ENCODE data around the gene C8G. TPM values are rescaled to one million over a fixed set of nuclear protein-coding genes. Genes with fewer than 3 reads are reported as not detected.

Gene C8G
- total RNA-seq: 110 TPM

DNA sequence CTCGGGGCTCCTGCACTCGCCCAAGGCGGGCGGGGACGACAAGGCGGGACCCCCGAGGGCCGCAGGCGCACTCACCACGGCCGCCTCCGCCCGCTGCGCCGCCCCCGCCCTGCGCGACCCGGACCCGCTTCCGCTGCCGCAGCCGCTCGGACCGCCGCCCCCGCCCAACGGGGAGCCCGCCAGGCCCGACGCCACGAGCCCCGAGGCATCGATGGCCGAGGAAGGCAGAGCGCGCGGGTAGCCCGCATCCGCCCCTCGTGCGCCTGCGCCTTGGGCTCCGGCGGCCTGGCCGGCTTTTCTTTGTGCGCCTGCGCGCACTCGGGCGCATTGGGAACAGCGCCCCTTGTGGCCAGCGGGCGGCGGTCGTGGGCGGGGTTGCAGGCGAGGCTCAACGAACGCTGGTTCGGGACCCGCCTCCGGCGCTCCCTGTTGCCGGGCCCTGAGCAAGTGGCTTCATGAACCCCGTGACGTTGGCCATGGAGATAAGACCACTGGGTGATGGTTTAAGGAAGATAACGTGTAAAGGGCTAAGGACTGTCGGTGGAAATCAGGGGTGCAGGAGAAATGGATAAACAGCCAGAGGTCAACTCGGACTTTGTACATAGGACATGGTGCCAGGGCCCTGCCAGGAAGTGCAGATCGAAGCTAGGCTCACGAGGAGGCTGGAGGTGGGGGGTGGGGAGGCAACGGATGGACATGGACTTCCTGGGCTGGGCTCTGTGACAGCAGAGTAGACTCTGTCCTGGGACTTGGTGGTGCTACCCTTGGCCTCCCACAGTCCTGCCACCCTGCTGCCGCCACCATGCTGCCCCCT lies at the start of gene C8G, which contains the start of gene FBXW5:
Gene C8G (plus strand): TSS at position 725 of the 814 bp plus-strand sequence. CDS start 78 bp downstream, at position 803.
Gene FBXW5 (minus strand): TSS at position 220 of the 814 bp plus-strand sequence. CDS start 655 bp downstream, outside the sequence.
- DNase-seq (ENCODE audit: low spot score): peak; percentile 95

DNA sequence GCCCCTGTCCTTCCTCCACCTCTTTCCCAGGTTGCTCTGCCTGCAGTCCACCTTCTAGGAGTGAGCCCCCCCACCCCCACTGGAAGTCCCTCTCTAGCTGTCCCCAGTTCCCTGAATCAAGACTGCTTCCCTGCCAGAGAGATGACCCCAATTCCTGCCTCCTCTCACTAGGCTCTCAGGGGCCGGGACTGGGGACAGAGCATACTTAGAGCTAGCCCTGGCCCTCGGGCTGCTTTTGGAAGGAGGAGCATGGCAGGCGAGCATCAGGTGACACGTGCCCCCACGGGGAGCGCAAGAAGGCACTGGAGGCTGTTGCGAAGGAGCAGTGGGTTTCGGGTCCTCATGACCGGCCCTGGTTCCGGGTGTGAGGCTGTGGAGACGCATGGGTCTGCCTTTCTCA lies 49.0 kb upstream of the C8G start:
- DNase-seq (ENCODE audit: low spot score): no peak

DNA sequence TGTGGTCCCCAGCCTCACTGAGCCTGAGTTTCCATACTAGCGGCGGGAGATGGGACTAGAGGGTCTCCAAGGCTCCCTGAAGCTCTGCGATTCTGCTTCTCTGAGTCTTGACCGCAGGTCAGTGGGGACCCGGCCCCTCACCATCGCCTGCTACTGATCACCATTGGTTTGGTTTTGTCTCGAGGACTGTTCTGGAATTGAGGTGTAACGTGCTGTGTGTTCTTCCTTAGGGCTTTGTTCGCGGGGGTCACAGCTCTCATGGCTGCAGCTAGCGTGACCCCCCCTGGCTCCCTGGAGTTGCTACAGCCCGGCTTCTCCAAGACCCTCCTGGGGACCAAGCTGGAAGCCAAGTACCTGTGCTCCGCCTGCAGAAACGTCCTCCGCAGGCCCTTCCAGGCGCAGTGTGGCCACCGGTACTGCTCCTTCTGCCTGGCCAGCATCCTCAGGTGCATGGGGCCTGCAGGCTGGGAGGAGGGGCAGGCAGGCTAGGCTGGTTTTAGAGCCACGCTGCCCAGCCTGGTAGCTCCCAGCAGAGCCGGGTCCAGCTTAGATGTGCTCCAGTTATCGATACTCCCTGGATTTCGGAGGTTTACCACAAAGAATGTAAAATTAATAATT lies 46.5 kb upstream of the C8G start:
- DNase-seq (ENCODE audit: low spot score): no peak

DNA sequence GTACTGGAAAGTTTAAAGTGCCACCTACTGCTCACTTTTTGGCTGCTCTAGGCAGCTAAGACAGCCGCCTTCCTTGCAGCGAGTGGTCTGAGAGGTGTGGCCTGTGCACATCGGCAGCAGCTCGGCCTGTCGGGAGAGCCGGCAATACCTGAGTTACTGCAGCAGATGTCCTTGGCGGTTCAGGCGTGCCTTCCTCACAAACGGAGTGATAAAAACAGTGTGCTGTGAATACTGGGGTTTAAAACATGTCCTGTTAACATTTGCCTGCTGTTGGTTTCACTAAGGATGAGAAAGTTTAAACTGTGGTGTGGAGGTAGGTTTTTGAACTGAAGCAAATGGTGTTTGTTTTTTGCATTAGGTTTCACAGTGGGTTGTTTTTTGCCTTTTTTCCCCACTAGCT lies 45.8 kb upstream of the C8G start:
- no peak for DNase-seq (ENCODE audit: low spot score)

DNA sequence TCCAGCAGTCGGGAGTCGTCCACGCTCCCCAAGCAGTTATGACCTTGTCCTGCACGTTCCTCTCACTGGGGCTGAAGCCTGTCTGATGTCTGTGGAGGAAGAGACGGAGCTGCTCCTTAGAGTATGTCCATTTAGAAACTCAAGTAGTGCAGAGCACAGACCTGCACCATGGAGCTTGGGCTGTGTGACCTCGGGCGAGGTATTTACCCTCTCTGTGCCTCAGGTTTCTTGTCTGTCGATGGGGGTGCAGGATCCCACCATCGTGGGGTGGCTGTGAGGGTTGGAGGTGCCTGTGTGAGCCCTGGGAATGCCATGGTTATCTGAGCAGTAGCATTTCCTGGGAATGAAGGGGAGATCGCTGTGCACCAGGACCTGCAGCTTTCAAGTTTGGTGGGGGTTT lies 44.5 kb upstream of the C8G start:
- no peak for DNase-seq (ENCODE audit: low spot score)

DNA sequence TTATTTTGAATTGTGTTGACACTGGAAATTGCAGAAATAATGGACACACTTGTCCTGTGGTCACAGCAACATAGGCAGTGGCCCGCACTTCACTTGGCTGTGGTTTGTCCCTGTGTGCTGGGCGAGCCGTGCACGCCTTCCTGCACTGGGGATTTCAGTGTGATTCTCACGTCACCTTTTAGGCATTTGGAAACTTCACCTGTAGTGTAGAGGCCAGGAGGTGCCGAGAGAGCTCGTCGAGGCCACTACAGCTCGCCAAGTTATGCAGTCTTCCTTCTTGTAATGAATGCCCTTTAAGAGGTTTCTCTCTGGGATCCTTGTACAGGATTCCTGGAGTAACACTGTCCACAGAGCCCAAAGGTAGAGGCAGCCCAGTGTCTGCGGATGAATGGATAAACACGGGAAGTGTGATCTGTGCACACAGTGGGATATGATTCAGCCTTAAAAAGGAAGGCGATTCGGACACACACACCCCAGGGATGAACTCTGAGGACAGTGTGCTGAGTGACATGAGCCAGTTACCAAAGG lies 44.0 kb upstream of the C8G start:
- no peak for DNase-seq (ENCODE audit: low spot score)

DNA sequence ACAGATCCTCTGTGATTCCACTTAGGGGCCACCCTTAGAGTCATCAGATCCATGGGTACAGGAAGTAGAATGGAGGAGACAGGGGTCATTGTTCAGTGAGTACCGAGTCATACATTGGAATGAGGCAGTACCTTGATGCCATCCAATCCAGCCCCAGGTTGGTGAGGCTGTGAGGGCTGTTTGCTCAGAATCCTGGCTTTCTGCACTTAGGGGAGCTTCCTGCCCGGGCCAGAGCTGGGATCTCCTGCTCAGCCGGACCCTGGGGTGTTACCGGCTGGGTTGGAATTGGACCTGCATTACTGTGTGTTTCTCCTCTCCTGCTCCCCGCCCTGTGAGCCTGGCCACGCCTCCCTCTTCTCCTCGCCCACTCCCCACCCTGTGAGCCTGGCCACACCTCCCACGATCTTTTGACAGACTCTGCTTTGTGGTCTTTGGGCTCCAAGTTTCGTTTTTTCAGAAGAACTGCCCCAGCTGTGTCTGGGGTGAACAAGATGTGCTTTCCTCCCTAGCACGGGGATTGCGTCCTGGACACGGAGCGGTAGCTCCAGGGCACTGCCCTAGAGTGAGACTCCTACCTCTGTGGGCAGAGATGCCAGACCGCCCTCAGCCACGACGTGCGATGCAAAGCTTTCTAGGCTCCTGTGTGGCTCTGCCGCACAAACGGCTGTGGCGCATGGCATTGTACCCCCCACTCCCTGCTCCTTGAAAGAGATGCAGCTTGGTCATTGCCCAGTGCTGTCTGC lies 43.4 kb upstream of the C8G start:
- peak; percentile 38 for DNase-seq (ENCODE audit: low spot score)

DNA sequence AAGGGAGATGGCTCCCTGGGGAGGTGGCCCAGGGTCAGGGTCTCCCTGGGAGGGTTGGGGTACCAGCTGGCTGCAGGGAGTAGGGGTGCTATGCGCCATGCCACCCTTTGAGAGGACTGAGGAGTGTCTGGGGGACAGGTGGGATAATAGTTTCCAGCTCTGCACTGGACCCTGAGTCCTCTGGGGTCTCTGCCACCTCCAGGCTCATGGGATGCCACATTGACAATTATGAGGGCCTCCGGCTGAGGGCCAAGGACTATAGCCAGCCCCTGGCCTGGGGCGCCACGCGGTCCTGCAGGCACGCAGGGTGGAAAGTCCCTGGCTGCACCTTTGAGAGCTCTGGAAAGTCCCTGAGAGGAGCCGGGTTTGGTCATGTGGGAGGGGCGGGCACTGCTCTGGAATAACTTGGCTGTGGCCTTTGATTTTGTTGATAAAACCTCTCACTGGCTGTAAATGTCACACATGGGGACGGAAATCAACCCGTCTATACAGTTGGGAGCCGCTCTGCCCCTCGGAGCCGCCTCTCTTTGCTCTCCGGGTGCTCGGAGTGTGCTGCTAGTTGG lies 42.7 kb upstream of the C8G start:
- peak; percentile 87 for DNase-seq (ENCODE audit: low spot score)

DNA sequence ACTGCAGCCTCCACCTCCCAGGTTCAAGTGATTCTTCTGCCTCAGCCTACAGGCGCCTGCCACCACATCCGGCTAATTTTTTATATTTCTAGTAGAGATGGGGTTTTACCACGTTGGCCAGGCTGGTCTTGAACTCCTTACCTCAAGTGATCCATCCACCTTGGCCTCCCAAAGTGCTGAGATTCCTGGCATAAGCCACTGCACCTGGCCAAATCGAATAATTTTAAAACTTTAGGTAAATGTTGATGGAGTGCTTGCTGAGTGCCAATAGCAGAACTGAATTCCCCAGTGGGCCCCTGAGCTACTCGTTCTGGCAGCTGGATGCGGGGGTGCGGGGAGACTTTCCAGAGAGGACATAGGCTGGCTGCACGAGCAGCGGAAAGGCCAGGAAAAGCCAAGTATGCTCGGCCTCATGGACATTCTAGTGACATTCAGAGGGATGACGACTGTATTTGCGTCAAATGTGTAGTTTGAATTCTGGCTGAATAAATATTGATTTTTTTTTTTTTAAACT lies 41.9 kb upstream of the C8G start:
- DNase-seq (ENCODE audit: low spot score): peak; percentile 52

DNA sequence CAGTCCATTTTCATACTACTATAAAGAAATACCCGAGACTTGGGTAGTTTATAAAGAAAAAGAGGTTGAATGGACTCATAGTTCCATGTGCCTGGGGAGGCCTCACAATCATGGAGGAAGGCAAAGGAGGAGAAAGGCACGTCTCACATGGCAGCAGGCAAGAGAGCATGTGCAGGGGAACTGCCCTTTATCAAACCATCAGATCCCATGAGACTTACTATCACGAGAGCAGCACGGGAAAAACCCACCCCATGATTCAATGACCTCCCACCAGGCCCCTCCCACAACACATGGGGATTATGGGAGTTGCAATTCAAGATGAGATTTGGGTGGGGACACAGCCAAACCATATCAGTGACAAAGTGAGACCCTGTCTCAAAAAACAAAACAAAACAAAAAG lies 38.8 kb upstream of the C8G start:
- DNase-seq (ENCODE audit: low spot score): no peak

DNA sequence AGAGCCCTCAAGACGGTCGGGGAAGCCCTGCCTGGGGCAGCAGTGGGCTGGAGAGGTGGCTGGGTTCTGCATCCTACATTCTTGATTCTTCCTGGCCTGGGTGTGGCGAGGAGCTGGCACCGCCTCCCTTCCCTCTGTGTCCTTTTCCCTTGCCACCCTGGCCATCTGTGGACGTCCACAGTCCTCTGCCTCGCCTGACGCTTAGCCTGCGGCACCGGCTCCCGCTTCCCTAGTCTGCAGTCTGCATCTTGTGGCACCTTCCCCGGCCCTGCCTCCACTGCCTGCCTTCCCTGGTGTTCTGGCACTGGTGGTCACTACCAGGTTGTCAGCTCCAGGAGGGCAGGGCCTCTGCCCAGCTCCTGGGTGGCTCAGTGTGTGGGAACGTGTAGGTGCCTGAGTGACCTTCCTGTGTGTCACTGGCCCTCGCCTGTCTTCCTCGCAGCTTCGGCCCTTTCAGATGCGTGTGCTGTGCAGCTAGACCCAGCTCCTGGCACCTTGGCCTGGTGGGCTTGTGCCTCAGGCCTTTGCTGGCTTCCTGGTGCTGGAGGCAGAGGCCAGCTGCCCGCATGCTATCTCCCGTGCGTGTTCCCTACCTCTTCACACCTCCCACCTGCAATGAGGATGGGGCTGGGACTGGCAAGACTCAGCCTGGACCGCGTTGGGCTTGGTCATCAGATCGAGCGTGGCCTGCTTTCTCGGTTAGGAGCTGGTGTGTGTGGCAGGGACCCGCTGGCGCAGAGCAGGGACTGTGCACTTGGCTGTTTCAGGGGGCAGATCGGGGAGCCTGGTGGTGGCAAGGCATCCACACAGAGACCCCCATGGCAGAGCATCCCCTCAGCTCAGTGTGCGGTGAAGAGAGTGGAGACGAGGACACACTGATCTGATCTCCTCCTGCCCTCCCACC lies 37.8 kb upstream of the C8G start:
- DNase-seq (ENCODE audit: low spot score): no peak

DNA sequence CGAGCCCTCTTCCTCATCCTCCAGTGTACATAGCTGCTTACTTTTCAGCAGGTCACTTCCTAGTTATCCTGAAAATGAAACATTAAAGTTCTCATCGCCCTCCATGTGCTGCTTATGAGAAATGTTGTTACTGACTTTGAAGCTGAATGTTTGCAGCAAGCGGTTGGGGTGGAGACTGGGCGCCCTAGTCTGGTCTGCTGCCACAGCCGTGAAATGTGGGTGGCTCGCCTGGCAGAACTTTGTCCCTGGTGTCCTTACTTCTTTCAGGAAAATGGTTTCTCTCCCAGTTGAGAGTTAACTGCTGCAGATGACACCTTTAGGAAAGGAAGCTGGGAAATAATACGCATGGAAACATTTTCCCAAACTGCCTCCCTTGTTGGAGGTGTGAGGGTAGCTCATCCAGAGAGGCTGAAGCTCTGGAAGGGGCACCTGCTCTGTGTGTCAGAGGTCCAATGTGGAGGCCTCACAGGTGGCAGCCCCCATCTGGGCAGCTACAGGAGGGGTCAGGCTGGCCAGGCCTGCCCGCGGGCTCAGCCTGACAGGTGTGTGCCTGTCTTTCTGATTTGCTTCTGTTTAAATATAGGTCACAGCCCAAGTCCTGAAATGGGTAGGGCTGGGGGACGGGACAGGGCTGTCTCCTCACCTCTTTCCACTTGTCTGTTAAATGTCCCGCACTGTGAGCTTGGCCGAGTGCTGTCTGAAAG lies 34.7 kb upstream of the C8G start:
- no peak for DNase-seq (ENCODE audit: low spot score)

DNA sequence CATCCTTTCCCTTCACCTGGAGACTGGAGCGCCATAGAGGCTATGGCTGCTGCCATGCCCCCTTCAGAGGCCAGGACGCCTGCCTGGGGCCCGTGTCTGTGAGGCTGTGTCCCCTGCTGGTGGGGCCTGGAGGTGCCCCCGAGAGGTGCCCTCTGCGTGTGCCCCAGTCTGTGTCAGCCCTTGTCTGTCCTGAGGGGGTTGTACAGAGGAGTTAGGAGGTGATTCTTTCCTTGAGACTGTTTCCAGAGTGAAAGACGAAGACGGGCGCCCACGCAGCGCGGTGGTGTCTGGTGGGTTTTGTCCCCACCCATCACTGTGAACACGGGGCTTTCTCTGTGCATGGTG lies 34.2 kb upstream of the C8G start:
- no peak for DNase-seq (ENCODE audit: low spot score)

DNA sequence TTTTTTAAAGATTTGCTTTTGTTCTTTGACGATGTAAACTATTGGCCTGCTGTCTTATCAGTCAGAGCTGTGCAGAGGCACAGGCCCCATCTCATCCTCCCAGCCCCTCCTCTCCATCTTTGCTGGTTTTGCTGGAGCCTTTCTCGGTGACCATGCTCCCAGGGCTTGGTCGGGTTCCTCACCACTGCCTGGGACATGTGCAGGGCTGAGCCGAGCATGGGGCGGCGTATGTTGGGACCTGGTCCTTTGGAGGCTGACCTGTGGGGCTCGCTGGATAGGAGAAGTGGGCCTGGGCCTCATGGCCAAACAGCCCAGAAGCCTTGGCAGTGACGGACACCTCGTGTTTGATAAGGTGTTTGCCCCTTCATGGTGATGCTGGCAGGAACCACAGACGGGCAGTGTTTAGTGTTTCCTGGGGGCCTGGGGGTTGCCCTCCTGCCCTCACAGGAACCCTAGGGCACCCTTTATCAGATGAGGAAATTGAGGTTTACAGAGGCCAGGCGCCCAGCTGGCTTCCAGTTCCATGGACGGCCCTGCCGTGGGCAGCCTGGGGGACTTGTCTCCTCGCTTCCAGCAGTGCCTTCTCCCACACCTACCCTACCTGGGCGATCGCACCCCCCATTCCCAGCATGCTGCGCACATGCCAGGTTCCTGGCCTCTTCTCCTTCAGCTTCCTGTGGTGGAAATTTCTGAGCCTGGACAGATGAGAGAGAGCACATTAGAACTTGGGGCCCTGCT lies 31.2 kb upstream of the C8G start:
- no peak for DNase-seq (ENCODE audit: low spot score)

DNA sequence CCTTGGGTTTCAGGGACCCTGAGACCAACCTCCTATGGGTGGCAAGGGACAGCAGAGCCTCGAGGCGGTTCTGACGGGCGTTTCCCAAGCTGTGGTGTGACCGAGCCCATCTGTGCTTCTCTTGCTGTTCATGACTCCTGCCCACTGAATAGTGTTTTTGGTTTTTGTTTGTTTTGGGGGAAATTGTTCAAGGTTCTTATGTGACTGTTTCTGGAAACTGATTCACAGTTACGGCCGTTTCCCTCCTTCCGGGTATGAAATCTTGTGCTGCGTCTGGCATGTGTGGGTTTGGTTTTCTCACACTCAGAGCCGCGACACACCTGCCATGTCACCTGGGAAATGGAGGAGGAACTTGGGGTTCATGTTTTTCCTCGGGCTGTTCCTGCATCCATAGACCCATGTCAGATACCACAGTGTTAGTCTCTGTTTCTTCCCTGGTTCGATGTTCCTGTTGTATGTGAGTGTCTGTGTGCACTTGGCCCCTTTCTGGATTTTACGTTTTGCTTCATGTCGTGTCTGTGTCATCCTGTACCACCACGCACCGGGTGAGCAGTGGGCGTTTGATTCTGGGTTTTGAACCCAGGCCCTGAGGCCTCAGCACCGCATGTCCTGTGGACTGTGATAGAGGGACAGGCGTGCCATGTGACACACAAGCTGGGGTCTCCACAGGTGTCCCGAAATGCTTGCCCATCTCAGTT lies 29.3 kb upstream of the C8G start:
- no peak for DNase-seq (ENCODE audit: low spot score)

DNA sequence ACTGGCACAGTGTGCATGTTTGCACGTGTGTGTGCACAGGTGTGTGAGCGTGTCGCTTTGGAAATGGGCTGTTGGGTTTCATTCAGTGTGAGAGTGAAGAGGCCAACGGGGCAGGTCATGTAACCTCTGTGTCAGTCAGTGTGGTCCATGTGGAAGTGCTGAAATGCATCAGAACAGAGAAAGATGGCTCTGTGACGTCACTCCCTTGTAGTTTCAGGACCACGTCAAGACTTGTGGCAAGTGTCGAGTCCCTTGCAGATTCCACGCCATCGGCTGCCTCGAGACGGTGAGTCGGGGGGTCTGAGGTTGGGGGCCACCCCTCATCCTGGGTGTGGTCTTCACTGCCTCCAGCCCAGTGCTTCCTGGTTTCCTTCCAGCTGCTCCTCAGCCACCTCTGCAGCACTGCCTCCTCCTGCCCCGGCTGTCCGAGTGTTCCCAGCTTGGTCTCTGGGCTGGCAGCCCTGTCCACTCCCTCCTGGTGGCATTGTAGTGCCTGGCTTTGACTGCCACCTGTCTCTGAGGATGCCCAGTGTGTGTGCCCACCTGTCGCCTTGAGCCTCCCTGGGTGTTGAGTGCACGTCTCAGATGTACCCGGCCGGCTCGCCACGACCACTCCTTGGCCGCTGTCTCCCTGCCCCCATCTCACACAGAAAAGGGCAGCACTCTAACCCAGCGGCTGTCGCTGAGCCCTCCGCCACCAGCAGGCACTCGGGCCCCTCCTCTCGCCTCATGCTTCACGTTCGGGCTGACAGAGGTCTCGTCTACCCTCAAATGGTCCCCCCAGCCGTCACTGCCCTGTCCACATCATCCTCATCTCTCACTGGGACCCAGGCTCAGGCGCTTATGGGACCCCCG lies 28.5 kb upstream of the C8G start:
- DNase-seq (ENCODE audit: low spot score): no peak

DNA sequence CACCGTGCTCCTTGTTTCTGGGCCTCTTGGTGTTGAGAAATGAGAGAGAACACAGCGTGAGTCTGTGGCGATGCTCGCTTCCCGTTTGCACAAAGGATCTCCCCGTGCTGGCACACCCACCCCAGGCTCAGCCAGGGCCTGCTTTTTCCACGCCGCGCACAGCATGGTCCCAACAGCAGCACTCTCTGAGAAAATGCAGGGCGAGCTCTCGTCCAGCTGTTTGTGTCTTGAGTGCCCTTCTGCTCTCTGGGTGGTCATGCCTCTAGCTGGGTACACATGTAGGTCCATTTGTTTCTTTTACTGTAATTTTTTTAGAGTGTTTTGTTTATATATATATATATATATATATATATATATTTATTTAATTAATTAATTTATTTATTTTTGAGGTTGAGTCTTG lies 27.1 kb upstream of the C8G start:
- no peak for DNase-seq (ENCODE audit: low spot score)

DNA sequence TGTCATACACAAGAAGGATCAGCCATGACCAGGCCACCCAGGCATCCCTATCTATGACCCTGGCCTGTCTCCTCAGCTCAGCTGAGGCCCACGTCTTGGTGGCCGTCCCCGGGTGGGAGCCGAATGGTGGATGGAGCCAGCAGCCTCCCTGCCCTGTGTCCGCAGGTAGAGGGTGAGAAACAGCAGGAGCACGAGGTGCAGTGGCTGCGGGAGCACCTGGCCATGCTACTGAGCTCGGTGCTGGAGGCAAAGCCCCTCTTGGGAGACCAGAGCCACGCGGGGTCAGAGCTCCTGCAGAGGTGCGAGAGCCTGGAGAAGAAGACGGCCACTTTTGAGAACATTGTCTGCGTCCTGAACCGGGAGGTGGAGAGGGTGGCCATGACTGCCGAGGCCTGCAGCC lies 25.0 kb upstream of the C8G start:
- DNase-seq (ENCODE audit: low spot score): no peak
